Brain microvascular endothelial cell (primary cell): Measurements from ENCODE around the gene MARK2.

Source experiments
- DNase-seq: peaks from one replicate; pipeline ENCODE4 v3.0.0-alpha.2; 2020
- H3K27ac ChIP-seq: fragments of 250-450 bp; sonication (Bioruptor Pico); 2 replicates; pipeline ENCODE4 v1.5.1; 2020; ENCODE audit warnings: mild to moderate bottlenecking, moderate library complexity
- H3K27me3 ChIP-seq: fragments of 250-450 bp; sonication (Bioruptor Pico); replicated peaks from 2 replicates; pipeline ENCODE4 v1.5.1; 2020; ENCODE audit warnings: mild to moderate bottlenecking
- H3K36me3 ChIP-seq: fragments of 250-450 bp; sonication (Bioruptor Pico); replicated peaks from 2 replicates; pipeline ENCODE4 v1.5.1; 2020; ENCODE audit warnings: mild to moderate bottlenecking
- H3K4me3 ChIP-seq: 2 replicates; pipeline ENCODE4 v1.5.1; 2011; ENCODE audit warnings: low read depth, mild to moderate bottlenecking, control low read depth, low read length, moderate library complexity
- CTCF ChIP-seq: IDR thresholded peaks from 2 replicates; pipeline ENCODE4 v1.5.1; 2011; ENCODE audit warnings: low read depth, mild to moderate bottlenecking, moderate library complexity, low read length, control low read depth, inconsistent platforms; ENCODE audit errors: missing control alignments
- in situ Hi-C: cut with HindIII; loops from 2 replicates; pipeline ENCODE4 v1.10.0; 2017; ENCODE audit warnings: low sequenced_read_pairs, low pct_ligation_motif_present

Gene MARK2

GRCh38 chr11:63818609-63819008, 20.3 kb upstream of the MARK2 start:
- in situ Hi-C loops, result no loop called here
- no peak overlapping the region for H3K4me3 ChIP-seq
- no peak for DNase-seq
- no peak for TF ChIP-seq CTCF
- H3K27me3 ChIP-seq, result no peaks in the 10 kb centered on the region
- no peak overlapping the region for H3K27ac ChIP-seq
- H3K36me3 ChIP-seq, result peaks cover 63% of the 10 kb centered on the region

GRCh38 chr11:63821411-63821810, 17.5 kb upstream of the MARK2 start:
- TF ChIP-seq CTCF, result no peak
- in situ Hi-C loops, result no loop called here
- no peak overlapping the region for H3K4me3 ChIP-seq
- H3K27me3 ChIP-seq, result no peaks in the 10 kb centered on the region
- no peak for DNase-seq
- peaks cover 74% of the 10 kb centered on the region for H3K36me3 ChIP-seq
- H3K27ac ChIP-seq, result no peak overlapping the region

- Histone ChIP-seq H3K27me3 (no peaks in the 10 kb centered on the region), H3K4me3 (no peak overlapping the region), H3K27ac (no peak overlapping the region), H3K36me3 (peaks cover 39% of the 10 kb centered on the region)
- TF ChIP-seq CTCF, result no peak
- no peak for DNase-seq
- in situ Hi-C loops, result loop anchor here (25.0 kb wide), 1 partner anchor 336 kb away; the partner anchor contains the start of gene MACROD1
Observed at GRCh38 chr11:63826471-63827190, 12.3 kb upstream of the MARK2 start.

- DNase-seq, result peak; percentile 6
Observed at GRCh38 chr11:63829823-63830489, 9.0 kb upstream of the MARK2 start.

GRCh38 chr11:63831326-63831725, 7.6 kb upstream of the MARK2 start:
- Histone ChIP-seq H3K4me3 (no peak overlapping the region), H3K27me3 (no peaks in the 10 kb centered on the region), H3K27ac (no peak overlapping the region), H3K36me3 (peaks cover 6% of the 10 kb centered on the region)
- TF ChIP-seq CTCF, result no peak
- DNase-seq, result no peak
- in situ Hi-C loops, result loop anchor here (25.0 kb wide), 1 partner anchor 331 kb away; the partner anchor contains the start of gene MACROD1

More at GRCh38 chr11:63829823-63830489, 9.0 kb upstream of the MARK2 start:
- peak; percentile 71 for TF ChIP-seq CTCF
- H3K27me3 ChIP-seq, result no peaks in the 10 kb centered on the region
- in situ Hi-C loops, result loop anchor here (25.0 kb wide), 1 partner anchor 332 kb away; the partner anchor contains the start of gene MACROD1
- peaks cover 13% of the 10 kb centered on the region for H3K36me3 ChIP-seq
- no peak overlapping the region for H3K4me3 ChIP-seq
- no peak overlapping the region for H3K27ac ChIP-seq
